WI38 (cell line): ENCODE results near the gene SLC29A1.

Experiments used
- H3K4me3 ChIP-seq: 2 replicates; pipeline ENCODE4 v1.5.1; 2011; ENCODE audit warnings: low read depth, mild to moderate bottlenecking, control low read depth, low read length
- CTCF ChIP-seq: IDR thresholded peaks from 2 replicates; pipeline ENCODE4 v1.5.1; 2012; ENCODE audit warnings: low read depth, mild to moderate bottlenecking, control low read depth, low read length

The SLC29A1 gene

GRCh38 chr6:44260011-44260410 lies 36.6 kb downstream of the SLC29A1 start:
- TF ChIP-seq CTCF, result no peak
- H3K4me3 ChIP-seq, result no peak overlapping the region

- no peak for TF ChIP-seq CTCF
- no peak overlapping the region for H3K4me3 ChIP-seq
Observed at GRCh38 chr6:44260451-44261297, 37.3 kb downstream of the SLC29A1 start.

- TF ChIP-seq CTCF, result no peak
- H3K4me3 ChIP-seq, result no peak overlapping the region
Observed at GRCh38 chr6:44261581-44261980, 38.2 kb downstream of the SLC29A1 start.

GRCh38 chr6:44262467-44263353 lies 39.3 kb downstream of the SLC29A1 start:
- no peak for TF ChIP-seq CTCF
- peak overlapping the region; percentile 74 for H3K4me3 ChIP-seq

GRCh38 chr6:44263354-44264100 lies 40.1 kb downstream of the SLC29A1 start:
- H3K4me3 ChIP-seq, result peak overlapping the region; percentile 74
- no peak for TF ChIP-seq CTCF

- peak overlapping the region; percentile 74 for H3K4me3 ChIP-seq
- TF ChIP-seq CTCF, result peak; percentile 10; the same call in 1 of the 2 replicates
Observed at GRCh38 chr6:44264154-44265006, 41.0 kb downstream of the SLC29A1 start.
